ENCODE measurements around the gene ABTB2.
A peak's percentile ranks its signal among the peaks of the same experiment; 100 is the strongest.

ABTB2 gene

GRCh38 chr11:34214961-34215805, 142.6 kb downstream of the ABTB2 start:
- TF ChIP-seq PATZ1 (CRISPR knock-in tag; IDR thresholded peaks at IDR 0.05; ENCODE audit: borderline replicate concordance) (no peak), BACH2 (CRISPR knock-in tag; IDR thresholded peaks at IDR 0.05; ENCODE audit: borderline replicate concordance) (no peak)
- ATAC-seq = peak; percentile 69

- TF ChIP-seq OSR1 (CRISPR knock-in tag; IDR thresholded peaks at IDR 0.05) (no peak), ARNTL (CRISPR knock-in tag; IDR thresholded peaks at IDR 0.05; ENCODE audit: borderline replicate concordance, low read depth) (no peak), RARB (CRISPR knock-in tag; IDR thresholded peaks at IDR 0.05) (no peak), ZFP30 (CRISPR knock-in tag; IDR thresholded peaks at IDR 0.05) (no peak), PPARA (CRISPR knock-in tag; IDR thresholded peaks at IDR 0.05; ENCODE audit: borderline replicate concordance) (no peak), ZNF565 (CRISPR knock-in tag; conservative IDR thresholded peaks at IDR 0.05; ENCODE audit: low read depth) (no peak), ZC3H10 (CRISPR knock-in tag; IDR thresholded peaks at IDR 0.05) (no peak), ISL1 (CRISPR knock-in tag; IDR thresholded peaks at IDR 0.05) (no peak), ZNF8 (CRISPR knock-in tag; IDR thresholded peaks at IDR 0.05) (no peak), ZNF70 (CRISPR knock-in tag; IDR thresholded peaks at IDR 0.05) (no peak), GLIS3 (CRISPR knock-in tag; IDR thresholded peaks at IDR 0.05) (no peak), POU6F1 (CRISPR knock-in tag; IDR thresholded peaks at IDR 0.05; ENCODE audit: borderline replicate concordance, low read depth) (no peak), BACH2 (CRISPR knock-in tag; IDR thresholded peaks at IDR 0.05; ENCODE audit: borderline replicate concordance) (no peak), PATZ1 (CRISPR knock-in tag; IDR thresholded peaks at IDR 0.05; ENCODE audit: borderline replicate concordance) (no peak), CSRNP3 (CRISPR knock-in tag; IDR thresholded peaks at IDR 0.05) (no peak), TCF4 (CRISPR knock-in tag; IDR thresholded peaks at IDR 0.05; ENCODE audit: borderline replicate concordance) (no peak), SNAI2 (CRISPR knock-in tag; IDR thresholded peaks at IDR 0.05) (no peak)
- no peak for ATAC-seq
These were observed 144.4 kb downstream of the ABTB2 start for GRCh38 chr11:34213366-34213765.

- ATAC-seq = no peak
- TF ChIP-seq ESRRG (CRISPR knock-in tag; IDR thresholded peaks at IDR 0.05) (no peak), ISL1 (CRISPR knock-in tag; IDR thresholded peaks at IDR 0.05) (no peak), GLIS3 (CRISPR knock-in tag; IDR thresholded peaks at IDR 0.05) (no peak), CREB5 (CRISPR knock-in tag; IDR thresholded peaks at IDR 0.05; ENCODE audit: low read depth) (no peak), ZFP3 (CRISPR knock-in tag; IDR thresholded peaks at IDR 0.05) (no peak), ZC3H10 (CRISPR knock-in tag; IDR thresholded peaks at IDR 0.05) (no peak), TCF4 (CRISPR knock-in tag; IDR thresholded peaks at IDR 0.05; ENCODE audit: borderline replicate concordance) (no peak), SNAI2 (CRISPR knock-in tag; IDR thresholded peaks at IDR 0.05) (no peak), OSR1 (CRISPR knock-in tag; IDR thresholded peaks at IDR 0.05) (no peak), CSRNP3 (CRISPR knock-in tag; IDR thresholded peaks at IDR 0.05) (no peak), PPARA (CRISPR knock-in tag; IDR thresholded peaks at IDR 0.05; ENCODE audit: borderline replicate concordance) (no peak), RARB (CRISPR knock-in tag; IDR thresholded peaks at IDR 0.05) (no peak), BACH2 (CRISPR knock-in tag; IDR thresholded peaks at IDR 0.05; ENCODE audit: borderline replicate concordance) (no peak), PATZ1 (CRISPR knock-in tag; IDR thresholded peaks at IDR 0.05; ENCODE audit: borderline replicate concordance) (no peak), POU6F1 (CRISPR knock-in tag; IDR thresholded peaks at IDR 0.05; ENCODE audit: borderline replicate concordance, low read depth) (no peak), ZNF8 (CRISPR knock-in tag; IDR thresholded peaks at IDR 0.05) (no peak), ZNF70 (CRISPR knock-in tag; IDR thresholded peaks at IDR 0.05) (no peak), TOX (CRISPR knock-in tag; IDR thresholded peaks at IDR 0.05; ENCODE audit: borderline replicate concordance) (no peak), CSDC2 (CRISPR knock-in tag; IDR thresholded peaks at IDR 0.05) (no peak)
These were observed 145.2 kb downstream of the ABTB2 start for GRCh38 chr11:34212566-34212965.

All from SK-N-SH treated with all-trans-retinoic acid at 6 μM for 48 hours (cell line).